Nephron progenitor cell (in vitro differentiated cells): ENCODE measurements around the gene SLC2A13.

Experiments
- DNase-seq: peaks from one replicate; pipeline ENCODE4 v3.0.0; 2021
- H3K27ac Mint-ChIP-seq: 2 replicates; pipeline ENCODE4 v1.8.0; 2021; ENCODE audit warnings: mild to moderate bottlenecking, moderate library complexity, mixed read lengths
- H3K27me3 Mint-ChIP-seq: 2 replicates; pipeline ENCODE4 v1.8.0; 2021; ENCODE audit warnings: mild to moderate bottlenecking, low read depth, mixed read lengths; ENCODE audit not compliant: poor library complexity
- H3K36me3 Mint-ChIP-seq: 2 replicates; pipeline ENCODE4 v1.8.0; 2021; ENCODE audit warnings: low read depth, mixed read lengths
- H3K4me1 Mint-ChIP-seq: 2 replicates; pipeline ENCODE4 v1.8.0; 2021; ENCODE audit warnings: mixed read lengths
- H3K4me3 Mint-ChIP-seq: 2 replicates; pipeline ENCODE4 v1.8.0; 2021; ENCODE audit warnings: mild to moderate bottlenecking, moderate library complexity, mixed read lengths
- H3K9me3 Mint-ChIP-seq: 2 replicates; pipeline ENCODE4 v1.8.0; 2021; ENCODE audit warnings: mild to moderate bottlenecking, moderate library complexity, mixed read lengths
- TF ChIP-seq, protein P1 (sequence below): fragments of 200-600 bp; sonication (generic); IDR thresholded peaks from 2 replicates; pipeline ENCODE4 v1.5.0; 2021; ENCODE audit warnings: antibody characterized with exemption

Gene SLC2A13

GRCh38 chr12:39920222-39920621 is 185.7 kb downstream of the SLC2A13 start:
- no peaks in the 10 kb centered on the region for H3K36me3 Mint-ChIP-seq
- no peak for DNase-seq
- no peak overlapping the region for H3K27ac Mint-ChIP-seq
- no peaks in the 10 kb centered on the region for H3K9me3 Mint-ChIP-seq
- TF ChIP-seq, protein P1, sequence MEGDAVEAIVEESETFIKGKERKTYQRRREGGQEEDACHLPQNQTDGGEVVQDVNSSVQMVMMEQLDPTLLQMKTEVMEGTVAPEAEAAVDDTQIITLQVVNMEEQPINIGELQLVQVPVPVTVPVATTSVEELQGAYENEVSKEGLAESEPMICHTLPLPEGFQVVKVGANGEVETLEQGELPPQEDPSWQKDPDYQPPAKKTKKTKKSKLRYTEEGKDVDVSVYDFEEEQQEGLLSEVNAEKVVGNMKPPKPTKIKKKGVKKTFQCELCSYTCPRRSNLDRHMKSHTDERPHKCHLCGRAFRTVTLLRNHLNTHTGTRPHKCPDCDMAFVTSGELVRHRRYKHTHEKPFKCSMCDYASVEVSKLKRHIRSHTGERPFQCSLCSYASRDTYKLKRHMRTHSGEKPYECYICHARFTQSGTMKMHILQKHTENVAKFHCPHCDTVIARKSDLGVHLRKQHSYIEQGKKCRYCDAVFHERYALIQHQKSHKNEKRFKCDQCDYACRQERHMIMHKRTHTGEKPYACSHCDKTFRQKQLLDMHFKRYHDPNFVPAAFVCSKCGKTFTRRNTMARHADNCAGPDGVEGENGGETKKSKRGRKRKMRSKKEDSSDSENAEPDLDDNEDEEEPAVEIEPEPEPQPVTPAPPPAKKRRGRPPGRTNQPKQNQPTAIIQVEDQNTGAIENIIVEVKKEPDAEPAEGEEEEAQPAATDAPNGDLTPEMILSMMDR = no peak
- H3K27me3 Mint-ChIP-seq = no peaks in the 10 kb centered on the region
- no peaks in the 10 kb centered on the region for H3K4me1 Mint-ChIP-seq
- H3K4me3 Mint-ChIP-seq = no peak overlapping the region

DNA sequence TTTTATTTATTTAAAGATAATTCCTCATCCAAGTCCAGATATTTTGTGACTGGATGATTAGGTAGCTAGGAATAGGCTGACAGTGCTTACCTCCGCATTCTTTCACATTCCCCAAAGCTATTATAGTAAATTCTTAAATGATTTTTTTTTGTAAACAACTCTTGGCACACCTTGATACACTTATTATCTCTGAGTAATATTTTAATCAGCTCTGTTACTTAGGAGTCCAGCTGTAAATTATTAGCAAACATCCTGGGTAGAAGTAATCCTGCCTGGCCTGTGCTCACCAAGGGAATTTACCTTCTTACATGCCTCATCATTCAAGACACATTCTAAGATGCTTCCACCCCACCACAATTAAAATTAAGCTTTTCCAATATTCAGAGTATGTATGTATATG is 186.1 kb downstream of the SLC2A13 start:
- TF ChIP-seq, protein P1 = no peak
- H3K9me3 Mint-ChIP-seq = no peaks in the 10 kb centered on the region
- no peak for DNase-seq
- H3K4me1 Mint-ChIP-seq = no peaks in the 10 kb centered on the region
- H3K27ac Mint-ChIP-seq = no peak overlapping the region
- H3K4me3 Mint-ChIP-seq = no peak overlapping the region
- H3K36me3 Mint-ChIP-seq = no peaks in the 10 kb centered on the region
- no peaks in the 10 kb centered on the region for H3K27me3 Mint-ChIP-seq

GRCh38 chr12:39915249-39915648 is 190.6 kb downstream of the SLC2A13 start:
- Mint-ChIP-seq H3K9me3 (no peaks in the 10 kb centered on the region), H3K4me3 (no peak overlapping the region)
- TF ChIP-seq, protein P1 = no peak

GRCh38 chr12:39912211-39912980 is 193.5 kb downstream of the SLC2A13 start:
- TF ChIP-seq, protein P1 = no peak
- Mint-ChIP-seq H3K36me3 (no peaks in the 10 kb centered on the region), H3K9me3 (no peaks in the 10 kb centered on the region), H3K27me3 (peaks cover 3% of the 10 kb centered on the region), H3K4me1 (no peaks in the 10 kb centered on the region), H3K4me3 (no peak overlapping the region), H3K27ac (no peak overlapping the region)
- DNase-seq = no peak

More at GRCh38 chr12:39915249-39915648, 190.6 kb downstream of the SLC2A13 start:
- Mint-ChIP-seq H3K36me3 (no peaks in the 10 kb centered on the region), H3K27ac (no peak overlapping the region), H3K27me3 (no peaks in the 10 kb centered on the region), H3K4me1 (no peaks in the 10 kb centered on the region)
- no peak for DNase-seq

DNA sequence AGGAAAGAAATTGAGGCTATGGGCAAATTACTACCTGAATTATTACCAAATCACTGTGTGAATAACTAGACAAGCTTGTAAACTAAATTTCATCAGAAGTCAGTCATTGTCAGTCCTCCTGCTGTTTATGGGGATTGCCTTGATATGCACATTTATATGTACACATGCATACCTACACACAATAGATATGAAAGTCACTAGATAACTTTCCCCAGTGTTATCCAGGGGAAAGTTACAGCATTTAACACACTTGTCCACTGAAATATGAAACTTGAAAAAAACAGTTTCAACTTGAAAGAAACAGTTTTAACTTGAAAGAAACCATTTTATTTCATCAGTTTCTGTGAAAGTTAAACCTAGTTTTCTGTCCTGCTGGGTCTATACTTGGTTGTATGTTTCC is 199.6 kb downstream of the SLC2A13 start:
- H3K36me3 Mint-ChIP-seq = no peaks in the 10 kb centered on the region
- H3K4me1 Mint-ChIP-seq = no peaks in the 10 kb centered on the region
- peaks cover 3% of the 10 kb centered on the region for H3K27me3 Mint-ChIP-seq
- no peaks in the 10 kb centered on the region for H3K9me3 Mint-ChIP-seq
- H3K4me3 Mint-ChIP-seq = no peak overlapping the region
- TF ChIP-seq, protein P1 = no peak
- no peak for DNase-seq
- no peak overlapping the region for H3K27ac Mint-ChIP-seq

- DNase-seq = no peak
- Mint-ChIP-seq H3K27me3 (peaks cover 3% of the 10 kb centered on the region), H3K27ac (no peak overlapping the region), H3K9me3 (peaks cover 1% of the 10 kb centered on the region), H3K4me1 (no peaks in the 10 kb centered on the region), H3K36me3 (no peaks in the 10 kb centered on the region), H3K4me3 (no peak overlapping the region)
- TF ChIP-seq, protein P1 = no peak
Measured at GRCh38 chr12:39905152-39905551, 200.7 kb downstream of the SLC2A13 start.
